GM19397 (cell line): ENCODE results near the gene TRPM2.

Source experiments
- ATAC-seq: cut with Tn5 transposase; IDR thresholded peaks from one replicate; pipeline ENCODE4 v1.9.1; 2021; ENCODE audit warnings: mild to moderate bottlenecking, moderate library complexity; ENCODE audit not compliant: unreplicated experiment

Gene TRPM2

GRCh38 chr21:44321846-44322450, 31.5 kb upstream of the TRPM2 start:
- ATAC-seq = no peak

DNA sequence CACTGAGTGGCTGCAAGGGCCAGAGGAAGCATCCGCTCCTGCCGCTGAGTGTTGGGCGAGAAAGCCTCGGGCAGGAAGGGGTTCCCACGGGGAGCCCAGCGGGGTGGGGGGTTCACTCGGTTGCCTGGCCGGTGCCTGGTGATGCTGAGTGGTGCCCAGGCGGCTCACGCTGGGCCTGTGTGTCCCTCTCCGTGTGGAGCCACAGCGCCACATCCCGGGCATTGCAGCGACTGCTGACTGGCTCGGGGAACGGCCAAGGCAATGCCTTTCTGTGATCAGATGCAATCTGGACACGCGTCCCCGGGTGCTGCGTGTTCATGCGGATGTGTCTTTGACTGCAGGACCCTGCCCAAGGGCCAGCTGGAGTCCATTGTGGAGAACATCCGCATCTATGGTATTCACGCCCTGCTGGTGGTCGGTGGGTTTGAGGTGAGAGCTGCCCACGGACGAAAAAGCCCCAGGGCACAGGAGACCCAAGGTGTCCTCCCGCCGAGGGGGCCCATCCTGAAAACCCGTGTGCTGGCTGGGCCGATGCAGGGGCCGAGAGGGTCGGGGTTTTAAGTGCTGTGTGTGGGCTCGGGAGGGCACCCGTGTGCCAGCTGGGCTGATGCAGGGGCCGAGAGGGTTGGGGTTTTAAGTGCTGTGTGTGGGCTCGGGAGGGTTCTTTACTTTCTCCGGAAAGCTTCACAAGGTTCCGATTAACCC, 30.6 kb upstream of the TRPM2 start:
- ATAC-seq = no peak

DNA sequence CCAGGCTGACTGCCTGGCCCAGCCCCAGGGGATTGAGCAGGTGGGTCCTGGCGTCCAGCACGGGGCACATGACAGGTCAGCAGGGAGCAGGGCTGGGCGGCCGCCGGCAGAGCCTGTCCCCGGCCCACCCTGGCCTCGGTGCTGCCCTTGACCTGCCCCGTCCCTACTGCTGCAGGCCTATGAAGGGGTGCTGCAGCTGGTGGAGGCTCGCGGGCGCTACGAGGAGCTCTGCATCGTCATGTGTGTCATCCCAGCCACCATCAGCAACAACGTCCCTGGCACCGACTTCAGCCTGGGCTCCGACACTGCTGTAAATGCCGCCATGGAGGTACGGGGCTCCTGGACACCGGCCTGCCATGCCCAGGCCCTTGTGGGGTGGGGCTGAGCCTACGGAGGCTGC, 29.8 kb upstream of the TRPM2 start:
- ATAC-seq = no peak

DNA sequence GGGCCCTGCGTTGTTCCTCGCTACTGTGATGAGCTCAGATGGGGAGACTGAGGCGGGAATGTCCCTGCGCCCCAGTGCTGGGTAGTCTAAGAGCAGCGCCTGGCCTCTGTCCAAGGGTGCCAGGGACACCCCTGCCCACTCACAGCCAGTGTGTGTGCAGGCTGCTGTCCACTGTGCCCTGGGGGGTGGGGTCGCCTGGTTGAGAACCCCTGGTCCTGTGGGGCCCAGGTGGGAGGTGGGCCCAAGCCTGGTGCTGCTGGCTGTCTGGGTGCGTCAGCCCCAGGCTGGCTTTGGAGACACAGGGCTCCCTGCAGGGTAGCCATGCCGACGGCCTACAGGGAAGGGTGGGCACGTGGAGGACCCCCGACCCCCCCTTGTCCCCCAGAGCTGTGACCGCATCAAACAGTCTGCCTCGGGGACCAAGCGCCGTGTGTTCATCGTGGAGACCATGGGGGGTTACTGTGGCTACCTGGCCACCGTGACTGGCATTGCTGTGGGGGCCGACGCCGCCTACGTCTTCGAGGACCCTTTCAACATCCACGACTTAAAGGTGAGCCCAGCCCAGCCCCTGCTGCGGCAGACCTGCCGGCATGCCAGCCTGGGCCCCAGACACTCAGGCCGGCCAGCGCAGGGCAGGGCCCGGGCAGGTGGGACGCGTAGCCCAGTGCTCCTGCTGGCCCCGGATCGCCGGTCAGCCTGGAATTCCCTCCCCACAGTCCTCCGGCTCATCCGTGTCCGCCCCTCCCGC, 29.1 kb upstream of the TRPM2 start:
- no peak for ATAC-seq

- ATAC-seq = no peak
These were observed 28.6 kb upstream of the TRPM2 start for GRCh38 chr21:44324854-44325107.

DNA sequence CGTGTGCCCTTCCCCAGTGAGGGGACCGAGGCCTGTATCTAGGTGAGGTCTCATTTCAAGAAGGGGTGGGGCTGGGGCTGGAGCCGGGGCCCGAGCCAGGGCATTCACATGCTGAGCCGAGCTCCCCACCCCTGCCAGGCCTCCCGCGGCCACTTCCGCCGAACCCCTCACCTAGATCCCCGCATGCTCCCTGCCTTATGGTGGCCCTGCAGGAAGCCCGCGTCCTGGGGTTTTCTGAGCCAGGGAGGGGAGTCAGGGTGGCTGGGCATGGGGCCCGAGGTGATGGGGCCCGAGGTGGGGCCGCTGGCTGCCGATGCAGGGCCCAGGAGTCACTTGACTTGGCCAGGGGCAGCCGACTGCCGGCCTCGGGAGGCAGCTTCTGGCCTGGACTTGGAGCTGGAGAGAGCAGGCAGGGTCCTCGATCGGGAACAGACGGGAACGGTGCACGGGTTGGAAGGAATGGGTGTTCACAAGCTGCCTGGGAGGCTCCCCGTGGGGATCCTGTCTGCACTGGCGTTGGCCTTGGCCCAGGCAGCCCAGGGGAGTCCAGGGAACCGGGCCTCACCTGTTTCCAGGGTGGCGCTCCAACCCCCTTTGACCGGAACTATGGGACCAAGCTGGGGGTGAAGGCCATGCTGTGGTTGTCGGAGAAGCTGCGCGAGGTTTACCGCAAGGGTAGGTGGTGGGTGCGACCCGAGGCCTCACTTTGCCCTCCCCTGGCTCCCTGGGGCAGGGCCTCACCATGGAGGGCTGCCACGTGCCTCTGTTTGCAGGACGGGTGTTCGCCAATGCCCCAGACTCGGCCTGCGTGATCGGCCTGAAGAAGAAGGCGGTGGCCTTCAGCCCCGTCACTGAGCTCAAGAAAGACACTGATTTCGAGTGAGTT, 27.8 kb upstream of the TRPM2 start:
- ATAC-seq = no peak

DNA sequence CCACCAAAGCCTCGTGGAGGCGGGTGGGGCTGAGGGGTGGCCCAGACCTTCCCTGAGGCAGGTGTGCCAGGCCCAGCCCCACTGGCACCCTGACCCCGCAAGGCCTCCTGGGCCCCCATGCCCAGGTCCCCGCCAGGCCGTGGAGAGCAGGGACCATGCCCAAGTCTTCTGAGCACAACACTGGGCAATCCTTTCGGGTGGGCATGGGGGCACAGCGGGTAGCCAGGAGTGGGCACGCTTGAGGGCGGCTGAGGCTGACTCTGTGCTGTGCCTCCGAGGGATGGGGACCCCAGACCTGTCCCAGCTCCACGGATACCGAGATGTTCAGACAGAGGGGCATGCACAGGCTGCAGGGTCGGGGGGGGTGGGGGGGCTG, 27.2 kb upstream of the TRPM2 start:
- ATAC-seq = no peak

DNA sequence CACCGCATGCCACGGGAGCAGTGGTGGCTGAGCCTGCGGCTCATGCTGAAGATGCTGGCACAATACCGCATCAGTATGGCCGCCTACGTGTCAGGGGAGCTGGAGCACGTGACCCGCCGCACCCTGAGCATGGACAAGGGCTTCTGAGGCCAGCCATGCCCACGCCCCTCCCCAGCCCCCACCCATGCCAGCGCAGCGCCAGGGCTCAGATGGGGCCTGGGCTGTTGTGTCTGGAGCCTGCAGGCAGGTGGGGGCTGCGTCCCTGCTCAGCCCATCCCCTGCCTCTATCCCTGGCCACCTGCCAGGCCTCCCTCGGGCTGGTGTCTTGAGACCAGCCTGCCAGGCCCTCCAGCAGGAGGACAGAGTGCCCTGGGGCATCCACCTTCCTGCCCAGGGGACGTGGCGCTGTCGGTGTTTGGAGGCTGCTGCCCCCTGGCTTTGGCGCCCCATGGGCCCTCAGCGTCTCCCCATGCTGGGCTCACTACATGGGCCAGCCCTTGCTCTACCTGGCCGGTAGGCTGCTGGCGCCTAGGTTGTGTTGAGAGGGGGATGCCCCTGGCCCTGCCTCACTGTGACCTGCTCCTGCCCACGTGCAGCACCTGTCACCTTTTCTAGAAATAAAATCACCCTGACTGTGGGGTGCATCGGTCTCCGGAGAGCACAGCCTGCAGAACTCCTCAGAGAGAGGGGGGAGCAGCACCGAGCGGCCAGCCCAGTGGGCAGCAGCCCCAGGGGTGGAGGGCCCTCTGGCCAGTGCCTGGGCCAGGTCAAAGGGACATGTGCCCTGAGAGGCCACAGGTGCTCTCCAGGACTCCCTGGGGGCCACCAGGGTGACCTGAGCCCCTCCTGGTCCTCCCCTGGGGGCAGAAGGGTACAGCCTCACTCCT, 26.5 kb upstream of the TRPM2 start:
- no peak for ATAC-seq

DNA sequence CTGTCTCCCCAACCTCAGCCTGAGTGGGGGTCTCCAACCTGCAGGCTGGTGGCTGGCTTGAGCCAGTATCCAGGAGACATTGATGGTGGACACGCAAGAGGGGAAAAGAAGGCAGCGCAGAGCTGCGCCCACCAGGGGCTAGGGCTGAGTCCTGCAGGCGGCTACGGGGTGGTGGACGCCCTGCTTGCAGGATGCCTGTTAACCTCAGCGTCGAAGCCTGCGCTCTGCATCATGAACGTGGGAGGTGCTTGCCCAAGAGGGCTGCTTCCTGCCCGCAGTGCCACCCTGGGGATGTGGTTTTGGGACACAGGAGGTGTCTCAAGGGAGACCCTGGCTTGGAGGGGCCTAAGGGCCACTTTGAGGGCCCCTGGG, 25.8 kb upstream of the TRPM2 start:
- ATAC-seq = no peak

DNA sequence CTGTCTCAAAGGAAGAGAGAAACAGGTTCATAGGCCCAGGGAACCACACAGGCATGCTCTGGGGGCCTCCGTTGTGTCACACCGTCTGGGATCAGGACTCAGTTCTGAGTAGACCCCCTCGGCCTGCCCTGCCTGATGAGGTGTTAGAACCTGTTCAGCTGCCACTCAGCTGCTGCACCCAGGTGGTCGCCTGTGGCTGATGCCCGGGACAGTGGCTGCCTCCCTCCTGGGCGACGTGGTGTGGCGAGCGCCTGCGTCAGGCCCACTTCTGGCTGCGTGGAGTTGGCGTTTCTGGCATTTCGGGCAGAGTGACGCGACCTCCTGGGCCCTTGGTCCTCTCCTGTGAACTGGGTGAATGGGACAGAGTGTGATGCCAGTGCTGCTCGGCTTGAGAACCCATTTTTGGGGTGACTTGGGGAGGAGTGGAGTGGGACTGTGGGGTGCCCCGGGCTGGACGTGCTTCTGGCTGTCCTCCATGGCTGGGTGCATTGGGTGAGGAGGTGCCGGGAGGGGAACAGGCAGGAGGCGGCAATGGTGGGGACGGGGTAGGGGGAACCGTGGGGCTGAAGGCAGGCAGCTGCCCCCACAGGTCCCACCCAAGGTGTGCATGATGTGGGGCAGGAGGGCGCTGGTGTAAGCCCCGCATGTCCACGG, 25.1 kb upstream of the TRPM2 start:
- no peak for ATAC-seq

DNA sequence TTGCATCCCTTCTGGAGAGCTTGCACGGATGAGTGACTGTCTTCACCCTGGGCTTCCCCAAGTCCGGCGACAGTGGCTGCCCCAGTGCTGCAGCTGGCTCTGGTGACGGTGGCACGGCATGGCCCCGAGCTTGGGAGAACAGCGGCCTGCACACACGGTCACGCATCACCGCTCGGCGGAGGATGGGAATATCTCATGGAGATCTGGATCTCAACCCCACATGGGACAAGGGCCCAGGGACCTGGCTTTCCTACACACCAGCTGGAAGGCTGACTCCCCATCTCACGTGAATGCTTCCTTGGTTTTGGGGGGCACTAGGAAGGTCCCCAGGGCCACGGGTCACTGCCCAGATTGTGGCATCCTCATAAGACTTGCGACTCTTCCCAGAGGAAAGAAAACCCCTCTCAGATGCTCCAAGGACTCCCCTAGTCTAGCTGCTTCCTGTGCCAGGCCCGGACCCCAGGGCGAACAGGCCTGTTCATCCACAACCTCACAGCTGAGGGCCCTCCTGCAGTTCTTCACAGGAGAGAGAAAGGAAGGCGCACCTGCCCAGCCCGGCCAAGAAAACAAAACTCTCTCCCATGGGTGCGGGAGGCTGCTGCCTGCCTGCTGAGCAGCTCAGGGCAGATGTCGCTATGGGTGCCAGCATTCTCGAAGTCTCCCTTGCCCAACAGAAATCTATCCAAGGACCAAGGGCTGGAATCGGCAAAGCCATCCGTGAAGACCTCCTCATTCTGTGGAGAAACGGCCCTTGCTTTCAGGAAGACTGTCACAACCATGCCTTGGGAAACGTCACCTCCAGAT, 24.1 kb upstream of the TRPM2 start:
- no peak for ATAC-seq

DNA sequence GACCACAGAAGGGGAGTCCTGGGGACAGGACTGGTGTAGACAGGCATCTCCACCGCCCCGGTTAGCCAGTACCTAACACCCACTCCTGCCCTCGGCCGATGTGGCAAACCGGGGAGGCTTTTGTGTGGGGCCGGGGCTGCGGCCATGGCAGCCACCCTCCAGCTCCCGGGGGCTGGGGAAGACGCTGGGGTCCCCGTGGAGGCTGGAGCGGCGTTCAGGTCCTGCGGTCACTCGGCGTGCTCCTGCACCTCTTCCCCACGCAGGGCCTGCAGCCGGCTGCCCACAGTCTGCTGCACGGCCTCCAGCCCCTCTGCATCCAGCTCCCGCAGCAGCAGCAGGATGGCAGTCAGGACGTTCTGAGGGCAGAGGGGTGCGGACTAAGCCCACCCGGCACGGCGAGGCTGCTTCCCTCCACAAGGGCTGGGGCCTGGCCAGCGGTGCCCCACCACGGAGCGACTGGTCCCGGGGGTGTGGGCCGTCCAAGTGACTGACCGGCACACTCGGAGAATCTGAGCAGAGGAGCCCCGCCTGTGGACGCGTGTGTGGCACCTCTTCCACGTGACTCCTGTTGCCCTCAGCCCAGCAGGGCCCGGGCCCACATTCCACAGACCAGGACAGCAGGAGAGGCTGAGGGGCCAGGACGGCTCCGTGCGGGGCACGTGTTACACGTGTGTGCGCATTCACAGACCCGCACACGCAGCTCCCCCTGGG, 23.3 kb upstream of the TRPM2 start:
- ATAC-seq = no peak

DNA sequence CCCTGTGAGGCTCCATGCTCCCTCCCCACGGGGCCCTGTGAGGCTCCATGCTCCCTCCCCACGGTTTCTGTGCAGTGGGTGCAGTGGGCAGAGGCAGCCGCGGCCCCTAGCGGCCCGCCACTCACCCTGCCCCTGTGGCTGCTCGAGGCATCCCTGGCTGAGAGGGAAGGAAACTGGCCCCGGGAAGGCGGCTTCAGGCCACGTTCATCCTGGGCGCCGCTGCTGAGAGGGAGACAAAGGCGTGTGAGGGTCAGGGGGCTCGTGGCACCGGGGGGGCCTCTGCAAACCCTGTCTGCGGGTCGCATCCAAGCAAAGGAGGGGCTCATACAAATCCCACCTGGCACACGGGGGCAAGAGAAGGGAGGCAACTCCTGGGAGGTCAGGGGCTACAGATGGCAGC, 22.7 kb upstream of the TRPM2 start:
- ATAC-seq = no peak

GRCh38 chr21:44331209-44331608, 22.2 kb upstream of the TRPM2 start:
- no peak for ATAC-seq

DNA sequence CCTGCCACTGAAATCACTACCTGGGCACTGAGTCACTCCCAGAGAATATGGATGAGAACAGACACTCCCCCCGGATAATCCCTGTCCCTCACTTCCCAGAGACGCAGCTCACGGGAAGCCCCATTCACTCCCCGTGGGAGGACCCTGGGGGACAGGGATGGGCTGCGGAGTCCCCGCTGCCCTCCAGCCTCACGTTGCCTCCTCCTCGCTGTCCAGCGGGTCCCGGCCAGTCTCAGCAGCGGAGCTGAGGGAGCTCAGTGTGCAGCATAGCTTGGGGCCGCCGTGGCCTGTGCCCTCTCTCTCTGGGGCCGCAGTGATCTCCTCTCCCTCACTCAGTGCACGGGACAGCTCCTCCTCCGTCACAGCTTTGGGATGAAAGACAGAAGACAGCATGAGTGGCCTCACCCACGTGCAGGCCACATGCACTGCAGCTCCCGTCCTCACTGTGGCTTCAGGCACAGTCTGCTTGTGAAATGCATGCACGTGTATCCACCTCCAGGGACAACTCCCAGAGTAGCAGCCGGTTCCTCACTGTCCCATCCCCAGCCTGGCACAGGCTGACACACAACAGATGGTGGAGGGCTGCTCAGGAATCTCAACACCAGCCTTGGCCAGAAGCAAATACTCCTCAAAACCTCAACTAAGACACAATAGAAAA, 21.6 kb upstream of the TRPM2 start:
- no peak for ATAC-seq

- no peak for ATAC-seq
These were observed 21.0 kb upstream of the TRPM2 start for GRCh38 chr21:44332383-44332782.

DNA sequence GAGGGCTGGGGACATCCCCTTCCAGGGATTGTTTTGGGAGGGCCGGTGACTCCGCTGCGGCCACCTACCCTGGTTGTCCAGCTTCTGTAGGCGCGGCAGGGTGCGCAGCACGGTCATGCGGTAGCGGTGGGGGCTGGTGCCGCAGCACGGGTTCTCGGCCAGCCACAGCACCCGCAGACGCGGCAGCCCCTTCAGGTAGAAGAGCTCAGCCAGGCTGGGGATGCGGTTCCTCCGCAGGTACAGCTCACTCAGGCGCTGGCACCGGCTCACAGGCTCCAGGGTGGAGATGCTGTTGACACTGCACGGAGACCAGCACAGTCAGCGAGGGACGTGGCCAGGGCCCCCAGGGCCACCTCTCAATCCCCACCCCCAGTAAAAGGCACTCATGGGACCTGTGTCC, 20.5 kb upstream of the TRPM2 start:
- no peak for ATAC-seq
